GM23338 (cell line): Measurements from ENCODE around the gene C1QL1. TPM values are rescaled to one million over a fixed set of nuclear protein-coding genes. Genes with fewer than 3 reads are reported as not detected.

ENCODE experiments used
- ATAC-seq: fragments of 200-7000 bp; cut with Tn5 transposase; 3 replicates; pipeline ENCODE4 v1.9.1; 2020
- DNase-seq: peaks from one replicate; pipeline ENCODE4 v3.0.0-alpha.2; 2015; ENCODE audit warnings: low spot score
- H2AFZ ChIP-seq: fragments of 200-600 bp; sonication (generic); 2 replicates; pipeline ENCODE4 v1.8.0; 2016; ENCODE audit warnings: antibody characterized with exemption, mild to moderate bottlenecking, moderate library complexity
- H3F3A ChIP-seq: fragments of 200-600 bp; sonication (generic); replicated peaks from 2 replicates; pipeline ENCODE4 v1.8.0; 2017; ENCODE audit warnings: antibody characterized with exemption, mixed run types, low read depth
- H3K27ac ChIP-seq: fragments of 200-600 bp; sonication (generic); 2 replicates; pipeline ENCODE4 v1.6.1; 2016; ENCODE audit warnings: low read depth
- H3K27me3 ChIP-seq: fragments of 200-600 bp; sonication (generic); 2 replicates; pipeline ENCODE4 v1.8.0; 2016; ENCODE audit warnings: mild to moderate bottlenecking, mixed run types, moderate library complexity; ENCODE audit not compliant: insufficient read depth
- H3K36me3 ChIP-seq: fragments of 200-600 bp; sonication (generic); 2 replicates; pipeline ENCODE4 v1.8.0; 2016; ENCODE audit warnings: mild to moderate bottlenecking; ENCODE audit not compliant: insufficient read depth
- H3K4me1 ChIP-seq: fragments of 200-600 bp; sonication (generic); 2 replicates; pipeline ENCODE4 v1.8.0; 2016; ENCODE audit warnings: mild to moderate bottlenecking, moderate library complexity; ENCODE audit not compliant: insufficient read depth
- H3K4me2 ChIP-seq: fragments of 200-600 bp; sonication (generic); 2 replicates; pipeline ENCODE4 v1.7.1; 2017; ENCODE audit warnings: mixed run types
- H3K4me3 ChIP-seq: fragments of 200-600 bp; sonication (generic); 2 replicates; pipeline ENCODE4 v1.6.1; 2016; ENCODE audit warnings: mixed run types
- H3K79me2 ChIP-seq: fragments of 200-600 bp; sonication (generic); replicated peaks from 2 replicates; pipeline ENCODE4 v1.8.0; 2017; ENCODE audit warnings: mild to moderate bottlenecking; ENCODE audit not compliant: insufficient read depth
- H3K9me2 ChIP-seq: fragments of 200-600 bp; sonication (generic); 2 replicates; pipeline ENCODE4 v1.8.0; 2017; ENCODE audit not compliant: insufficient read depth
- H4K20me1 ChIP-seq: fragments of 200-600 bp; sonication (generic); replicated peaks from 2 replicates; pipeline ENCODE4 v1.8.0; 2017; ENCODE audit warnings: mild to moderate bottlenecking; ENCODE audit not compliant: insufficient read depth
- H3K27ac Mint-ChIP-seq: 2 replicates; pipeline ENCODE4 v1.8.0; 2020; ENCODE audit warnings: inconsistent platforms, mild to moderate bottlenecking, moderate library complexity, mixed read lengths
- H3K27me3 Mint-ChIP-seq: 3 replicates; pipeline ENCODE4 v1.8.0; 2022; ENCODE audit warnings: low read depth, mild to moderate bottlenecking, moderate library complexity, mixed read lengths, inconsistent platforms; ENCODE audit not compliant: insufficient read depth, poor library complexity
- H3K36me3 Mint-ChIP-seq: 3 replicates; pipeline ENCODE4 v1.8.0; 2021; ENCODE audit warnings: low read depth, mild to moderate bottlenecking, inconsistent platforms, moderate library complexity, mixed read lengths
- H3K4me1 Mint-ChIP-seq: 3 replicates; pipeline ENCODE4 v1.8.0; 2020; ENCODE audit warnings: mild to moderate bottlenecking, inconsistent platforms, mixed read lengths
- H3K4me3 Mint-ChIP-seq: 3 replicates; pipeline ENCODE4 v1.8.0; 2021; ENCODE audit warnings: moderate library complexity, mild to moderate bottlenecking, inconsistent platforms, mixed read lengths
- H3K9me3 Mint-ChIP-seq: 3 replicates; pipeline ENCODE4 v1.8.0; 2020; ENCODE audit warnings: moderate library complexity, mild to moderate bottlenecking, inconsistent platforms, mixed read lengths
- CTCF ChIP-seq, 2 experiments: fragments of 200-600 bp in 1 of 2; sonication (generic) in 1 of 2; conservative IDR thresholded peaks; 2 replicates each; pipeline versions ENCODE4 v1.5.1 to v1.6.1; 2016 to 2017; ENCODE audit warnings: antibody characterized with exemption in 2 of 2, low read depth in 2 of 2, mild to moderate bottlenecking in 2 of 2, moderate library complexity in 1 of 2
- ETS1 ChIP-seq: IDR thresholded peaks from 2 replicates; pipeline ENCODE4 v1.6.1; 2016; ENCODE audit warnings: antibody characterized with exemption
- EZH2 ChIP-seq: fragments of 200-600 bp; sonication (generic); IDR thresholded peaks from one replicate; pipeline ENCODE4 v1.8.0; 2017; ENCODE audit warnings: antibody characterized with exemption, mild to moderate bottlenecking, low read depth; ENCODE audit not compliant: unreplicated experiment
- EZH2phosphoT487 ChIP-seq: fragments of 200-600 bp; sonication (generic); IDR thresholded peaks from one replicate; pipeline ENCODE4 v1.8.1; 2018; ENCODE audit warnings: antibody characterized with exemption; ENCODE audit not compliant: unreplicated experiment
- JUNB ChIP-seq: IDR thresholded peaks from one replicate; pipeline ENCODE4 v1.6.1; 2016; ENCODE audit warnings: antibody characterized with exemption; ENCODE audit not compliant: unreplicated experiment
- NANOG ChIP-seq: IDR thresholded peaks from 2 replicates; pipeline ENCODE4 v1.6.1; 2016; ENCODE audit warnings: antibody characterized with exemption, borderline replicate concordance
- POLR2AphosphoS5 ChIP-seq: IDR thresholded peaks from 2 replicates; pipeline ENCODE4 v1.6.1; 2016; ENCODE audit warnings: antibody characterized with exemption, low read depth
- REST ChIP-seq: IDR thresholded peaks from one replicate; pipeline ENCODE4 v1.6.1; 2018; ENCODE audit warnings: antibody characterized with exemption; ENCODE audit not compliant: unreplicated experiment
- STAT1 ChIP-seq: IDR thresholded peaks from one replicate; pipeline ENCODE4 v1.6.1; 2016; ENCODE audit warnings: antibody characterized with exemption; ENCODE audit not compliant: unreplicated experiment
- ZNF114 ChIP-seq: fragments of 250-450 bp; sonication (Bioruptor Pico); IDR thresholded peaks from 2 replicates; pipeline ENCODE4 v1.5.0; 2020; ENCODE audit warnings: mild to moderate bottlenecking, moderate library complexity
- ZNF462 ChIP-seq: fragments of 250-450 bp; sonication (Bioruptor Pico); IDR thresholded peaks from 2 replicates; pipeline ENCODE4 v1.5.0; 2020; ENCODE audit warnings: mild to moderate bottlenecking, moderate library complexity
- polyA plus RNA-seq: library from polyadenylated mRNA; unstranded; fragments of >200 nt; fragmentation: Nextera tagmentation; extraction: Ambion mirVana; gene quantifications from 2 replicates; pipeline ENCODE4 v1.2.1, GENCODE V29; 2016
- total RNA-seq: library from RNA; depleted of rRNA; stranded (reverse); fragments of >200 nt; shearing (Covaris generic); gene quantifications from 2 replicates; pipeline ENCODE4 v1.2.3, GENCODE V29; 2014

The C1QL1 gene
- total and polyA plus RNA-seq, 2 experiments from 2014 or later = 4.3 to 14.4 TPM

GRCh38 chr17:44927696-44928095 is 40.4 kb downstream of the C1QL1 start (continued):
- TF ChIP-seq REST = no peak
- TF ChIP-seq JUNB = no peak
- no peak for TF ChIP-seq ZNF114 (CRISPR knock-in tag)

GRCh38 chr17:44926821-44927525 is 41.1 kb downstream of the C1QL1 start:
- Histone ChIP-seq H3K27ac (no peak overlapping the region), H3K36me3 (peaks cover 34% of the 10 kb centered on the region), H3K4me3 (no peak overlapping the region), H3K4me1 (no peaks in the 10 kb centered on the region), H3F3A (0 out of 2 replicates have a peak, but pooled peaks cover 15% of the 10 kb centered on the region), H3K27me3 (no peaks in the 10 kb centered on the region), H2AFZ (no peak overlapping the region), H3K4me2 (no peak overlapping the region), H3K79me2 (no peaks in the 10 kb centered on the region), H3K9me2 (no peaks in the 10 kb centered on the region), H4K20me1 (peaks cover 3% of the 10 kb centered on the region; the same call in 1 of the 2 replicates)
- DNase-seq (no peak), ATAC-seq (no peak)
- peaks cover 16% of the 10 kb centered on the region for H3K4me1 Mint-ChIP-seq
- H3K36me3 Mint-ChIP-seq = peaks cover 66% of the 10 kb centered on the region
- H3K4me3 Mint-ChIP-seq = no peak overlapping the region
- no peak overlapping the region for H3K27ac Mint-ChIP-seq
- H3K9me3 Mint-ChIP-seq = no peaks in the 10 kb centered on the region
- peaks cover 8% of the 10 kb centered on the region for H3K27me3 Mint-ChIP-seq
- TF ChIP-seq POLR2AphosphoS5 = no peak
- no peak for TF ChIP-seq ZNF462 (CRISPR knock-in tag)
- TF ChIP-seq EZH2 = no peak
- TF ChIP-seq EZH2phosphoT487 = no peak
- TF ChIP-seq CTCF (conservative IDR thresholded peaks at IDR 0.05; ENCODE audit: low read depth in 2 of 2) = no peak
- no peak for TF ChIP-seq NANOG
- TF ChIP-seq STAT1 = no peak
- TF ChIP-seq ETS1 = no peak
- no peak for TF ChIP-seq JUNB
